ENCODE measurements around the gene BCL7A.

- TF ChIP-seq EZH2 (IDR thresholded peaks at IDR 0.05), result no peak
- TF ChIP-seq POLR2AphosphoS5 (IDR thresholded peaks at IDR 0.05; ENCODE audit: borderline replicate concordance, low read depth, low read length), result no peak
- TF ChIP-seq FOXP2 (optimal IDR thresholded peaks at IDR 0.05; ENCODE audit: control extremely low read depth, extremely low read length, insufficient read depth), result no peak
These were observed 21.8 kb downstream of the BCL7A start for GRCh38 chr12:122043476-122043875.

All from SK-N-MC (cell line).